GM12873 (cell line): ENCODE results near the gene DNAH9.

Source experiments
- TF ChIP-seq, protein P1 (sequence below): IDR thresholded peaks from 2 replicates; pipeline ENCODE4 v1.5.1; 2012; ENCODE audit warnings: low read depth, mild to moderate bottlenecking, moderate library complexity, low read length, control low read depth; ENCODE audit not compliant: insufficient read depth; ENCODE audit errors: missing control alignments

The DNAH9 gene

DNA sequence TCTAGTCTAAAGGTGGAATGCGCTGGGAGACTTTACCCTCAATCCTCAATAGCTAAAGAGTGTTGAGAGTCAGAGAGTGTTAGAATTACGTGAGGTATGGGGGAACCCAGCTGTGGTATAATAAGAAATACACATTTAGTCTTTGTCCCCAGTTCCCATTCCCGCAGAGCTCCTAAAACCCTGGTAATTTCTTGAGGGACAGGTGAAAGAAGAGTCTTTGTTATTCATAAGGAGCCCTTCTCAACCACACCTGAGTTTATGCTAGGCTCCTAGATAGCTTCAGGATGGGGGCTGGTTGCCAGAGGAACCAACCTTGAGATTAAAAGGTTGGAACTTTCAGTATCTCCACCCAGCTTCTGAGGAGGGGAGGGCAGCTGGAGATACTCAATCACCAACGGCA lies 393.2 kb downstream of the DNAH9 start:
- TF ChIP-seq, protein P1, sequence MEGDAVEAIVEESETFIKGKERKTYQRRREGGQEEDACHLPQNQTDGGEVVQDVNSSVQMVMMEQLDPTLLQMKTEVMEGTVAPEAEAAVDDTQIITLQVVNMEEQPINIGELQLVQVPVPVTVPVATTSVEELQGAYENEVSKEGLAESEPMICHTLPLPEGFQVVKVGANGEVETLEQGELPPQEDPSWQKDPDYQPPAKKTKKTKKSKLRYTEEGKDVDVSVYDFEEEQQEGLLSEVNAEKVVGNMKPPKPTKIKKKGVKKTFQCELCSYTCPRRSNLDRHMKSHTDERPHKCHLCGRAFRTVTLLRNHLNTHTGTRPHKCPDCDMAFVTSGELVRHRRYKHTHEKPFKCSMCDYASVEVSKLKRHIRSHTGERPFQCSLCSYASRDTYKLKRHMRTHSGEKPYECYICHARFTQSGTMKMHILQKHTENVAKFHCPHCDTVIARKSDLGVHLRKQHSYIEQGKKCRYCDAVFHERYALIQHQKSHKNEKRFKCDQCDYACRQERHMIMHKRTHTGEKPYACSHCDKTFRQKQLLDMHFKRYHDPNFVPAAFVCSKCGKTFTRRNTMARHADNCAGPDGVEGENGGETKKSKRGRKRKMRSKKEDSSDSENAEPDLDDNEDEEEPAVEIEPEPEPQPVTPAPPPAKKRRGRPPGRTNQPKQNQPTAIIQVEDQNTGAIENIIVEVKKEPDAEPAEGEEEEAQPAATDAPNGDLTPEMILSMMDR, result no peak

DNA sequence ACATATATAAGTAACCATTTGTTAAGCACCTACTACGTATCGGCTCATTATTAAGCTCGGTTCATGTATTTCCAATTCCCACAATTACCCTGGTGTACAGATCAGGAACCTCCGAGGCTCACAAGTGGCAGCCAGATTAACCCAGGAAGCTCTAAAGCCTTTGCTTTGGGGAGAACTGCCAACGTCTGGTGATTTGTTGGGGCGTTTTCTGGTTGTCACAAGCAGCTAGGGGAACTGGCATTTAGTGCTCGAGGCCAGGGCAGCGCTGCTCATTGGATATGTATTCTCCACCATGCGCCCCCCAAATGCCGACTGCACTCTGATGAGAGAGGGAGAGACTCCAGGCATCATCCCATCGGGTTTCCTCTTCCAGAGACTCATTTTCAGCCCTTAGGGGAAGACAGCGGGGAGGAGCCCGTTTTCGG lies 398.5 kb downstream of the DNAH9 start:
- TF ChIP-seq, protein P1, result no peak

DNA sequence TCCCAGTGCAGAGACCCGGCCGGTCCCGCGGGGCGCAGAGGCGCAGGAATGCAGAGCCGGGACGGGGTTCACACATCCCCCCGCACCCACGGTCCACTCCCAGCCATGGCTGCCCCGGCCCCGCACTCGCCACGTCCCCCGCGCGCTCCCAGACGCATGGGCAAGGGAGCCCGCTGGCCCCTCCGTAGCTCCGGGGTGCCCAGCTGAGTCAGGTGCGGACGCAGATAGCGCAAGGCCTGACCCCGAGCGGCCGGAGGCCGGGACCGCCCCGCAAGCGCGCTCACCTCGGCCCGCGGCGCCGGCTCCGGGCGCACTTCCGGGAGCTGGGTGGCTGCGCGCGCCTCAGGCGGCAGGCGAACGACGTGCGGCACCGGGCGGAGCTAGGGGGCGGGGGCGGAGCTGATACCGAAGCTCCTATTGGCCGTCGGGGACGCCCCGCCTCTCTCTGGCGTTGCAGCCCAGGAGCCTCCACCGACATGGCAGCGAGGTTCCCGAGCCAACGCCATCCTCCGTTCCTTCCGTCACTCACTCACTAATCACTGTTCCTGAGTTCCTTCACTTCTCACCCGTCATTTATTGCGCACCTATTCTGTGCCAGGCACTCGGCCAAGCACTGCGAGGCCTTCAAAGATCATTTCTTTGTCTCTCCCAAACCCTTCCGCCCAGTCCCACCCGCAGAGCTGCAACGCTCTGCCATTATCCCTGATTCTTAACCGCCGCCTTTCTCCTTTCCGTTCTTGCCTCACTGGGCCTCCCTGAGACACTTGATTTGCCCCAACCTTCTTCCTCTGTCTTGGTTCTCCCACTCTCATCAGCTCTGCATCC lies 399.1 kb downstream of the DNAH9 start, which contains the start of gene ZNF18:
Gene ZNF18 (minus strand): TSS at position 329 of the 825 bp plus-strand sequence. CDS start 4,646 bp downstream, outside the sequence.
- TF ChIP-seq, protein P1, result no peak

DNA sequence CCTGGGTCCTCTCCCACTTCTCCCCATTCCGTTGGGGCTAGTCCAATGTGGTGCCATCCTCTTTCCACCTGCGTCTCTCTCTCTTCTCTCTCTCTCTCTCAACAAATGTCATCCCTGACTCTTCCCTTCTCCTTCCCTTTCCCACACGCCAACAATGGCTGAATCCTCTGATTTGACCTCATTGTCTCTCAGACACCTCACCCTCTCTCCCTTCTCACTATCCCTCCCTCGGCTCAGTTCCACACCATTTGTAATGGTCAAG lies 399.6 kb downstream of the DNAH9 start:
- TF ChIP-seq, protein P1, result no peak

DNA sequence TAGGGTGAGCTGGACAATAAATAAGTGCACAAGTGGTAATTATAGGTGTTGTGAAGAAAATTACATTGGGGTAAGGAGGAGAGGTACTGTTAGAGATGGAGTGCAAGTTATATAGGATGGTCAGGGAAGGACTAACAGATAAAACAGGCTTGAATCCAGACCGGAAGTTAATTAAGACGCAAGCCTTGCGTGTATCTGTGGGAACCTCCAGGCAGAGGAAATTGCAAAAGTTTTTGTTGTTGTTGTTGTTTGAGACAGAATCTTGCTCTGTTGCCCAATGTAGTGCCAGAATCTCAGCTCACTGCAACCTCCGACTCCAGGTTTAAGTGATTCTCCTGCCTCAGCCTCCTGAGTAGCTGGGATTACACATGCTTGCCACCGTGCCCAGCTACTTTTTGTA lies 401.4 kb downstream of the DNAH9 start:
- TF ChIP-seq, protein P1, result no peak

DNA sequence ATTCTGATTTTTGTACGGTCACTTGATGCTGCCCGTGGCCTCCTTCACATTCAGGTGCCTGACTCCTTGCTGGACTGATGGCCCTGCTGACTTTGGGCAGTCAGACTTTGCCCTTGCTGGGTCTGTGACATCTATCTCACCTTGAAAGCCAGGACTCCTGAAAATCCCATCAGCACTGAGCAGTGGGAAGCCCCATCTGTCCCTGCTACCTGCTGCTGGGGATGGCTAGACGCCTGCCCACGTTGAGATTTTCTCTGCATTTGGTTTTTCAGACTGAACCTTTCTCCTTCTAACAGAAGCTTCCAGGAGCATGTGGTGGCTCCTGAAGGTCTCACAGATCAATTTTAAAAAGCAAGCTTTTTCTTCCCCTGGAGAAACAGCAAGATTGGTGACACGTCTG lies 409.2 kb downstream of the DNAH9 start:
- TF ChIP-seq, protein P1, result no peak
